ENCODE measurements around the gene SAMD11.

GRCh38 chr1:909861-910310, 13.8 kb upstream of the SAMD11 start:
- TF ChIP-seq ETV6 (conservative IDR thresholded peaks at IDR 0.05 in 1 of 2, IDR thresholded peaks at IDR 0.05 in 1 of 2; ENCODE audit: borderline replicate concordance in 1 of 2, low read depth in 1 of 2), result no peak
- TF ChIP-seq PML (IDR thresholded peaks at IDR 0.05; ENCODE audit: low read length), result no peak
- TF ChIP-seq MTA2 (IDR thresholded peaks at IDR 0.05; ENCODE audit: low read depth), result no peak
- TF ChIP-seq SUZ12 (IDR thresholded peaks at IDR 0.05; ENCODE audit: unreplicated experiment), result no peak
- no peak for TF ChIP-seq ZBTB4 (CRISPR knock-in tag; IDR thresholded peaks at IDR 0.05)
- no peak for TF ChIP-seq CTCF (IDR thresholded peaks at IDR 0.05 in 2 of 3, conservative IDR thresholded peaks at IDR 0.05 in 1 of 3; ENCODE audit: control insufficient read depth in 2 of 3, extremely low read depth in 1 of 3, insufficient read depth in 1 of 3, low read depth in 3 of 3, low read length in 3 of 3)
